NCI-H774 (cell line): Measurements from ENCODE around the gene ENO2.
"Not testable (repeated sequence)": the region's sequence is repeated elsewhere in the genome, so short reads cannot be mapped to it uniquely, and the experiment has no call there.

Experiments
- DNase-seq: peaks from one replicate; lab custom pipeline; 2025; lab: John Stamatoyannopoulos, UW

ENO2 gene

GRCh38 chr12:6914246-6914946 is at the start of gene ENO2:
TSS of gene ENO2 (plus strand) at chr12:6914580. CDS start at chr12:6915833, 1,253 bp downstream.
- DNase-seq = peak; percentile 59

GRCh38 chr12:6865307-6865706 is 49.1 kb upstream of the ENO2 start:
- not testable (repeated sequence) for DNase-seq

- no peak for DNase-seq
Observed at GRCh38 chr12:6866163-6866919, 48.0 kb upstream of the ENO2 start.

GRCh38 chr12:6866920-6867412 is 47.4 kb upstream of the ENO2 start:
- peak; percentile 48 for DNase-seq

GRCh38 chr12:6867413-6868210 is 46.8 kb upstream of the ENO2 start, which contains the start of gene TPI1:
TSS of gene TPI1 (plus strand) at chr12:6867531. CDS start at chr12:6867567, 36 bp downstream.
- peak; percentile 77 for DNase-seq

- no peak for DNase-seq
Observed at GRCh38 chr12:6868211-6869048, 46.0 kb upstream of the ENO2 start.

GRCh38 chr12:6869049-6870021 is 45.0 kb upstream of the ENO2 start:
- peak; percentile 77 for DNase-seq

GRCh38 chr12:6870304-6870703 is 44.1 kb upstream of the ENO2 start:
- not testable (repeated sequence) for DNase-seq

- DNase-seq = no peak
Observed at GRCh38 chr12:6871052-6871957, 43.1 kb upstream of the ENO2 start.

- DNase-seq = peak; percentile 75
Observed at GRCh38 chr12:6872073-6873048, 42.0 kb upstream of the ENO2 start.

GRCh38 chr12:6873094-6874014 is 41.0 kb upstream of the ENO2 start, which contains the start of gene SPSB2:
TSS of gene SPSB2 (minus strand) at chr12:6873303. CDS start at chr12:6872901, 402 bp downstream.
- peak; percentile 98 for DNase-seq

- not testable (repeated sequence) for DNase-seq
Observed at GRCh38 chr12:6874015-6874368, 40.4 kb upstream of the ENO2 start.

GRCh38 chr12:6879824-6880223 is 34.6 kb upstream of the ENO2 start:
- DNase-seq = not testable (repeated sequence)

- no peak for DNase-seq
Observed at GRCh38 chr12:6883252-6883651, 31.1 kb upstream of the ENO2 start.

GRCh38 chr12:6883683-6884082 is 30.7 kb upstream of the ENO2 start:
- DNase-seq = no peak

- DNase-seq = no peak
Observed at GRCh38 chr12:6884539-6884938, 29.8 kb upstream of the ENO2 start.
